Esophagus muscularis mucosa (tissue), 3 donors: ENCODE measurements around the gene MVB12B.

Experiments used
- POLR2A ChIP-seq: fragments of 450-650 bp; IDR thresholded peaks from one replicate; pipeline ENCODE4 v1.6.1; 2017; ENCODE audit warnings: antibody characterized with exemption, moderate library complexity, mild to moderate bottlenecking, low read depth
- POLR2AphosphoS5 ChIP-seq, 2 donors: sonication (generic); formaldehyde crosslinking; IDR thresholded peaks; one replicate each; pipeline ENCODE4 v1.6.1; 2017; ENCODE audit warnings: antibody characterized with exemption in 2 of 2
- TF ChIP-seq, protein P1 (sequence below), 3 experiments: fragments of 200-600 bp in 2 of 3; fragments of 450-650 bp in 1 of 3; sonication (generic) in 2 of 3; IDR thresholded peaks; one replicate each; pipeline ENCODE4 v1.5.1; 2017 to 2019; ENCODE audit warnings: antibody characterized with exemption in 3 of 3, mild to moderate bottlenecking in 2 of 3, moderate library complexity in 1 of 3

DNA sequence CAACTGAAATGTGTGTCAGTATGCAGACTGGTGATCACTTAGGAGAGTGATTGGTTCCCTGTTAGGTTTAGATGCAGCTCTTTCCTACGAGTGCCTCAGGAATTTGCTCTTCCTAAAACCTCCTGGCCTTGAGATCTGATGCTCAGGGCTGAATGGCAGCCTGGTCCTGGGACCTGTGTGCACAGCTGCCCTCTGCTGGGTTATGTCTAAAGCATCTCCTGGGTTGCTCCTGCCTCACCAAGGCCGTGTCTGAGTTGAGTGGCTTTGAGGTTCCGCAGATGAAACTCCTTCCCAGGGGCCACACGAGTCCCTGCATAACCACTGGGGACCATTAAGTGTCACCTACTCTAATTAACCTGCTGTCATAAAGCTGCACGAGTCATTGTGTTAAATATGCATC, 59.5 kb downstream of the MVB12B start:
- TF ChIP-seq, protein P1, sequence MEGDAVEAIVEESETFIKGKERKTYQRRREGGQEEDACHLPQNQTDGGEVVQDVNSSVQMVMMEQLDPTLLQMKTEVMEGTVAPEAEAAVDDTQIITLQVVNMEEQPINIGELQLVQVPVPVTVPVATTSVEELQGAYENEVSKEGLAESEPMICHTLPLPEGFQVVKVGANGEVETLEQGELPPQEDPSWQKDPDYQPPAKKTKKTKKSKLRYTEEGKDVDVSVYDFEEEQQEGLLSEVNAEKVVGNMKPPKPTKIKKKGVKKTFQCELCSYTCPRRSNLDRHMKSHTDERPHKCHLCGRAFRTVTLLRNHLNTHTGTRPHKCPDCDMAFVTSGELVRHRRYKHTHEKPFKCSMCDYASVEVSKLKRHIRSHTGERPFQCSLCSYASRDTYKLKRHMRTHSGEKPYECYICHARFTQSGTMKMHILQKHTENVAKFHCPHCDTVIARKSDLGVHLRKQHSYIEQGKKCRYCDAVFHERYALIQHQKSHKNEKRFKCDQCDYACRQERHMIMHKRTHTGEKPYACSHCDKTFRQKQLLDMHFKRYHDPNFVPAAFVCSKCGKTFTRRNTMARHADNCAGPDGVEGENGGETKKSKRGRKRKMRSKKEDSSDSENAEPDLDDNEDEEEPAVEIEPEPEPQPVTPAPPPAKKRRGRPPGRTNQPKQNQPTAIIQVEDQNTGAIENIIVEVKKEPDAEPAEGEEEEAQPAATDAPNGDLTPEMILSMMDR (IDR thresholded peaks at IDR 0.05), result peak in 1 of 3 experiments; percentile 16
- no peak for TF ChIP-seq POLR2AphosphoS5 (IDR thresholded peaks at IDR 0.05)
- no peak for TF ChIP-seq POLR2A
